SK-N-SH treated with all-trans-retinoic acid at 6 μM for 48 hours (cell line): ENCODE measurements around the gene FANCG.

ENCODE experiments used
- ISL1 ChIP-seq: fragments of 250-450 bp; sonication (Bioruptor Pico); IDR thresholded peaks from 2 replicates; pipeline ENCODE4 v2.1.2; 2022; ENCODE audit warnings: mild to moderate bottlenecking, moderate library complexity
- PPARA ChIP-seq: fragments of 250-450 bp; sonication (Bioruptor Pico); IDR thresholded peaks from 2 replicates; pipeline ENCODE4 v1.5.0; 2020; ENCODE audit warnings: mild to moderate bottlenecking, borderline replicate concordance
- TCF4 ChIP-seq: fragments of 250-450 bp; sonication (Bioruptor Pico); IDR thresholded peaks from 2 replicates; pipeline ENCODE4 v1.8.0; 2021; ENCODE audit warnings: mild to moderate bottlenecking, moderate library complexity, borderline replicate concordance
- ZFP3 ChIP-seq: fragments of 250-450 bp; sonication (Bioruptor Pico); IDR thresholded peaks from 2 replicates; pipeline ENCODE4 v1.5.0; 2020; ENCODE audit warnings: mild to moderate bottlenecking, moderate library complexity
- ZFP30 ChIP-seq: fragments of 450-650 bp; formaldehyde crosslinking; IDR thresholded peaks from 2 replicates; pipeline ENCODE4 v1.5.0; 2022; ENCODE audit warnings: mild to moderate bottlenecking, moderate library complexity
- ZNF70 ChIP-seq: fragments of 450-650 bp; formaldehyde crosslinking; IDR thresholded peaks from 2 replicates; pipeline ENCODE4 v1.5.0; 2020; ENCODE audit warnings: mild to moderate bottlenecking, moderate library complexity
- TF ChIP-seq, protein P1 (sequence below): fragments of 250-450 bp; sonication (Bioruptor Pico); IDR thresholded peaks from 2 replicates; pipeline ENCODE4 v1.8.0; 2020; ENCODE audit warnings: mild to moderate bottlenecking, moderate library complexity, borderline replicate concordance

DNA sequence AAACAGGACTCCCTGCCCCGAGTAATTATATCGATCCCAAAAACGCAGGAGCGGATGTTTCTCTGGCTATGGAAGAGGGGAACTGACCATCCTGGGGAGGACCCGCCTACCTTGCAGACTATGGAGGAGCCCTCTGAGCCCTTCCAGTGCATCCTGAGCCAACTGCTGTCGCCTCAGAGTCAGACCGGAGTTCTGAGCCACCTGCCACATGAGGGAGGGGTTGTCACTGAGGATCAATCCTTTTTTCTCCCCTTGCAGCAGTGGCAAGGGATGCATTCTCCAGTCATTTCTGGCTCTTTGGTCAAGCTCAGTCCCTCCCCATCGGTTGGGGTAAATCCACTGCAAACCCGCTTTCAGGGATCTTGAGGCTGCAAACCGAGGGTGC, 709 bp downstream of the FANCG start:
- TF ChIP-seq ISL1 (CRISPR knock-in tag) (no peak), ZNF70 (no peak), ZFP30 (CRISPR knock-in tag) (no peak), ZFP3 (CRISPR knock-in tag) (no peak), PPARA (CRISPR knock-in tag) (no peak), TCF4 (no peak)
- TF ChIP-seq, protein P1, sequence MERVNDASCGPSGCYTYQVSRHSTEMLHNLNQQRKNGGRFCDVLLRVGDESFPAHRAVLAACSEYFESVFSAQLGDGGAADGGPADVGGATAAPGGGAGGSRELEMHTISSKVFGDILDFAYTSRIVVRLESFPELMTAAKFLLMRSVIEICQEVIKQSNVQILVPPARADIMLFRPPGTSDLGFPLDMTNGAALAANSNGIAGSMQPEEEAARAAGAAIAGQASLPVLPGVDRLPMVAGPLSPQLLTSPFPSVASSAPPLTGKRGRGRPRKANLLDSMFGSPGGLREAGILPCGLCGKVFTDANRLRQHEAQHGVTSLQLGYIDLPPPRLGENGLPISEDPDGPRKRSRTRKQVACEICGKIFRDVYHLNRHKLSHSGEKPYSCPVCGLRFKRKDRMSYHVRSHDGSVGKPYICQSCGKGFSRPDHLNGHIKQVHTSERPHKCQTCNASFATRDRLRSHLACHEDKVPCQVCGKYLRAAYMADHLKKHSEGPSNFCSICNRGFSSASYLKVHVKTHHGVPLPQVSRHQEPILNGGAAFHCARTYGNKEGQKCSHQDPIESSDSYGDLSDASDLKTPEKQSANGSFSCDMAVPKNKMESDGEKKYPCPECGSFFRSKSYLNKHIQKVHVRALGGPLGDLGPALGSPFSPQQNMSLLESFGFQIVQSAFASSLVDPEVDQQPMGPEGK, result no peak
